Measurements from ENCODE around the gene MAOB. TPM values are rescaled to one million over a fixed set of nuclear protein-coding genes. Genes with fewer than 3 reads are reported as not detected.
A peak's percentile ranks its signal among the peaks of the same experiment; 100 is the strongest.

Gene MAOB
- total and polyA plus RNA-seq, 12 donors: 10.8 to 90.0 (median 41.2) TPM

- H3K4me1 ChIP-seq (replicated peaks in 1 of 2): peaks cover 0 to 8% of the 10 kb centered on the region in 2 donors
- 56 to 76% (median 69%) methylated on average over 3 to 5 of the region's 5 CpGs for WGBS, 4 donors
- no peaks in the 10 kb centered on the region for H3K9me3 ChIP-seq (replicated peaks in 1 of 3)
- no peak overlapping the region for H3K4me3 ChIP-seq
- no peak overlapping the region for H3K27ac ChIP-seq
- intact Hi-C loops (cut with DNase I): loop anchor here in 1 of 2 donors (10.0 kb wide), 1 partner anchor 88 kb away; the partner anchor contains the start of gene MAOA
- H3K27me3 ChIP-seq: peaks cover 8% of the 10 kb centered on the region
- H3K36me3 ChIP-seq (replicated peaks in 1 of 2): no peaks in the 10 kb centered on the region
- DNase-seq: no peak
- no peak for TF ChIP-seq CTCF (IDR thresholded peaks at IDR 0.05)
- TF ChIP-seq POLR2A (IDR thresholded peaks at IDR 0.05): no peak
These were observed 139.0 kb downstream of the MAOB start for GRCh38 chrX:43743100-43743822.

- intact Hi-C loops (cut with DNase I): loop anchor here in 1 of 2 donors (10.0 kb wide), 1 partner anchor 87 kb away; the partner anchor contains the start of gene MAOA
- peaks cover 0 to 8% of the 10 kb centered on the region in 2 donors for H3K4me1 ChIP-seq (replicated peaks in 1 of 2)
- H3K27me3 ChIP-seq: peaks cover 1% of the 10 kb centered on the region
- H3K4me3 ChIP-seq: no peak overlapping the region
- peak in 4 of 7 donors; percentile 22 to 31 (median 28) for DNase-seq
- H3K27ac ChIP-seq: peak overlapping the region in 2 of 5 donors; percentile 48 to 64
- 31 to 57% (median 43%) methylated on average over 7 of the region's 7 CpGs for WGBS, 4 donors
- no peak for TF ChIP-seq POLR2A (IDR thresholded peaks at IDR 0.05)
- TF ChIP-seq CTCF (IDR thresholded peaks at IDR 0.05): no peak
- H3K9me3 ChIP-seq (replicated peaks in 1 of 3): no peaks in the 10 kb centered on the region
- no peaks in the 10 kb centered on the region for H3K36me3 ChIP-seq (replicated peaks in 1 of 2)
These were observed 140.2 kb downstream of the MAOB start for GRCh38 chrX:43741843-43742573.

GRCh38 chrX:43735957-43736356, 146.3 kb downstream of the MAOB start:
- WGBS, 4 donors: 70 to 92% (median 84%) methylated on average over 3 of the region's 3 CpGs
- intact Hi-C loops (cut with DNase I): no loop called here

More at GRCh38 chrX:43735957-43736356, 146.3 kb downstream of the MAOB start:
- no peak for TF ChIP-seq CTCF (IDR thresholded peaks at IDR 0.05)
- TF ChIP-seq POLR2A (IDR thresholded peaks at IDR 0.05): no peak
- no peak for DNase-seq
- no peaks in the 10 kb centered on the region for H3K27me3 ChIP-seq
- H3K36me3 ChIP-seq (replicated peaks in 1 of 2): peaks cover 0 to 5% of the 10 kb centered on the region in 2 donors
- H3K27ac ChIP-seq: no peak overlapping the region
- no peak overlapping the region for H3K4me3 ChIP-seq
- no peaks in the 10 kb centered on the region for H3K9me3 ChIP-seq (replicated peaks in 1 of 3)
- no peaks in the 10 kb centered on the region for H3K4me1 ChIP-seq (replicated peaks in 1 of 2)
